Activated naive CD8-positive, alpha-beta T cell treated with anti-CD3 and anti-CD28 coated beads, Interleukin-2, amount 10 ng/mL, durations not matched to agents 7 days and 5 days (primary cell): ENCODE measurements around the gene LAMA3. TPM values are rescaled to one million over a fixed set of nuclear protein-coding genes. Genes with fewer than 3 reads are reported as not detected.
A peak's percentile ranks its signal among the peaks of the same experiment; 100 is the strongest.

ENCODE experiments used
- ATAC-seq: fragments of 150-1000 bp; cut with Tn5 transposase; one replicate; pipeline ENCODE4 v1.10.0; 2021; ENCODE audit warnings: low read depth, moderate library complexity
- POLR2A ChIA-PET: fragments of 350-600 bp; sonication (Branson Sonifier 250); formaldehyde crosslinking; loops from one replicate; lab custom pipeline; 2021; ENCODE audit warnings: antibody characterized with exemption; lab: Charles Lee
- DNase-seq: peaks from one replicate; pipeline ENCODE4 v3.0.0; 2021
- H3K27ac Mint-ChIP-seq: one replicate; pipeline ENCODE4 v1.8.0; 2022; ENCODE audit warnings: mild to moderate bottlenecking, mixed read lengths
- H3K27me3 Mint-ChIP-seq: one replicate; pipeline ENCODE4 v1.8.0; 2022; ENCODE audit warnings: mild to moderate bottlenecking, moderate library complexity, mixed read lengths
- H3K36me3 Mint-ChIP-seq: one replicate; pipeline ENCODE4 v1.8.0; 2021; ENCODE audit warnings: mild to moderate bottlenecking, mixed read lengths
- H3K4me1 Mint-ChIP-seq: one replicate; pipeline ENCODE4 v1.8.0; 2021; ENCODE audit warnings: mixed read lengths
- H3K4me3 Mint-ChIP-seq: one replicate; pipeline ENCODE4 v1.8.0; 2022; ENCODE audit warnings: mild to moderate bottlenecking, moderate library complexity, mixed read lengths
- H3K9me3 Mint-ChIP-seq: one replicate; pipeline ENCODE4 v1.8.0; 2021; ENCODE audit warnings: mixed read lengths
- total RNA-seq, 2 experiments: library from RNA; stranded (reverse); gene quantifications; one replicate each; pipeline ENCODE4 v1.2.3, GENCODE V29; 2021

LAMA3 gene
- total RNA-seq, 2 experiments from 2014 or later = 0.14 to 0.19 TPM

- no peaks in the 10 kb centered on the region for H3K4me1 Mint-ChIP-seq
- ATAC-seq (no peak), DNase-seq (no peak)
- peaks cover 51% of the 10 kb centered on the region for H3K27me3 Mint-ChIP-seq
- POLR2A ChIA-PET = no interaction called here
- H3K27ac Mint-ChIP-seq = no peak overlapping the region
- no peaks in the 10 kb centered on the region for H3K36me3 Mint-ChIP-seq
- H3K4me3 Mint-ChIP-seq = no peak overlapping the region
- peaks cover 2% of the 10 kb centered on the region for H3K9me3 Mint-ChIP-seq
Observed at GRCh38 chr18:23683155-23683554, 6.1 kb upstream of the LAMA3 start.

- POLR2A ChIA-PET = no interaction called here
- Mint-ChIP-seq H3K4me3 (no peak overlapping the region), H3K27me3 (peaks cover 53% of the 10 kb centered on the region), H3K27ac (no peak overlapping the region), H3K36me3 (no peaks in the 10 kb centered on the region), H3K4me1 (peaks cover 2% of the 10 kb centered on the region), H3K9me3 (peaks cover 2% of the 10 kb centered on the region)
- no peak for DNase-seq
- ATAC-seq = no peak
Observed at GRCh38 chr18:23683671-23684070, 5.6 kb upstream of the LAMA3 start.

- ATAC-seq (no peak), DNase-seq (no peak)
- peaks cover 5% of the 10 kb centered on the region for H3K4me1 Mint-ChIP-seq
- POLR2A ChIA-PET = no interaction called here
- peaks cover 53% of the 10 kb centered on the region for H3K27me3 Mint-ChIP-seq
- no peaks in the 10 kb centered on the region for H3K36me3 Mint-ChIP-seq
- no peak overlapping the region for H3K4me3 Mint-ChIP-seq
- H3K27ac Mint-ChIP-seq = no peak overlapping the region
- peaks cover 2% of the 10 kb centered on the region for H3K9me3 Mint-ChIP-seq
Observed at GRCh38 chr18:23684515-23685197, 4.6 kb upstream of the LAMA3 start.

GRCh38 chr18:23688528-23688927 lies 725 bp upstream of the LAMA3 start:
- ATAC-seq (no peak), DNase-seq (no peak)
- POLR2A ChIA-PET = interaction anchor here (0.7 kb wide), 1 partner anchor 135 kb away, joined by 3 read pairs; no protein-coding TSS in a partner anchor
- H3K9me3 Mint-ChIP-seq = peaks cover 2% of the 10 kb centered on the region
- peak overlapping the region; percentile 56 for H3K4me3 Mint-ChIP-seq
- no peaks in the 10 kb centered on the region for H3K36me3 Mint-ChIP-seq
- H3K27ac Mint-ChIP-seq = no peak overlapping the region
- H3K27me3 Mint-ChIP-seq = peaks cover 63% of the 10 kb centered on the region
- H3K4me1 Mint-ChIP-seq = peaks cover 8% of the 10 kb centered on the region

- POLR2A ChIA-PET = no interaction called here
- Mint-ChIP-seq H3K27ac (no peak overlapping the region), H3K27me3 (peaks cover 65% of the 10 kb centered on the region), H3K36me3 (no peaks in the 10 kb centered on the region), H3K9me3 (no peaks in the 10 kb centered on the region), H3K4me1 (peaks cover 10% of the 10 kb centered on the region), H3K4me3 (peak overlapping the region; percentile 30)
- DNase-seq = peak; percentile 61
- ATAC-seq = peak; percentile 64
Observed at GRCh38 chr18:23689616-23690504, 607 bp downstream of the LAMA3 start.

- H3K36me3 Mint-ChIP-seq = no peaks in the 10 kb centered on the region
- H3K27me3 Mint-ChIP-seq = peaks cover 70% of the 10 kb centered on the region
- H3K9me3 Mint-ChIP-seq = no peaks in the 10 kb centered on the region
- ATAC-seq (no peak), DNase-seq (peak; percentile 29)
- peak overlapping the region; percentile 30 for H3K4me3 Mint-ChIP-seq
- H3K4me1 Mint-ChIP-seq = peaks cover 10% of the 10 kb centered on the region
- POLR2A ChIA-PET = no interaction called here
- H3K27ac Mint-ChIP-seq = no peak overlapping the region
Observed at GRCh38 chr18:23690505-23691068, 1.3 kb downstream of the LAMA3 start.

- ATAC-seq (no peak), DNase-seq (no peak)
- Mint-ChIP-seq H3K27ac (no peak overlapping the region), H3K9me3 (no peaks in the 10 kb centered on the region), H3K27me3 (peaks cover 47% of the 10 kb centered on the region), H3K4me3 (no peak overlapping the region), H3K36me3 (no peaks in the 10 kb centered on the region), H3K4me1 (peaks cover 8% of the 10 kb centered on the region)
- POLR2A ChIA-PET = no interaction called here
Observed at GRCh38 chr18:23693846-23694245, 4.6 kb downstream of the LAMA3 start.

- no peak for DNase-seq
- peaks cover 42% of the 10 kb centered on the region for H3K27me3 Mint-ChIP-seq
- peaks cover 10% of the 10 kb centered on the region for H3K4me1 Mint-ChIP-seq
- H3K9me3 Mint-ChIP-seq = no peaks in the 10 kb centered on the region
- POLR2A ChIA-PET = interaction anchor here (0.9 kb wide), 1 partner anchor 23 kb away, joined by 3 read pairs; no protein-coding TSS in a partner anchor
- no peaks in the 10 kb centered on the region for H3K36me3 Mint-ChIP-seq
- no peak overlapping the region for H3K27ac Mint-ChIP-seq
- no peak for ATAC-seq
- H3K4me3 Mint-ChIP-seq = no peak overlapping the region
Observed at GRCh38 chr18:23694637-23695430, 5.6 kb downstream of the LAMA3 start.

GRCh38 chr18:23701017-23701416 lies 11.8 kb downstream of the LAMA3 start:
- H3K36me3 Mint-ChIP-seq = no peaks in the 10 kb centered on the region
- peaks cover 6% of the 10 kb centered on the region for H3K4me1 Mint-ChIP-seq

GRCh38 chr18:23701544-23702064 lies 12.4 kb downstream of the LAMA3 start:
- Mint-ChIP-seq H3K4me3 (no peak overlapping the region), H3K27me3 (peaks cover 45% of the 10 kb centered on the region), H3K36me3 (no peaks in the 10 kb centered on the region), H3K9me3 (no peaks in the 10 kb centered on the region), H3K27ac (no peak overlapping the region), H3K4me1 (peaks cover 6% of the 10 kb centered on the region)
- DNase-seq (no peak), ATAC-seq (no peak)
- POLR2A ChIA-PET = no interaction called here

More at GRCh38 chr18:23701017-23701416, 11.8 kb downstream of the LAMA3 start:
- DNase-seq = no peak
- Mint-ChIP-seq H3K4me3 (no peak overlapping the region), H3K27ac (no peak overlapping the region), H3K27me3 (peaks cover 43% of the 10 kb centered on the region), H3K9me3 (no peaks in the 10 kb centered on the region)
- ATAC-seq = no peak
- POLR2A ChIA-PET = no interaction called here

GRCh38 chr18:23702606-23703005 lies 13.4 kb downstream of the LAMA3 start:
- no peak for ATAC-seq
- POLR2A ChIA-PET = no interaction called here
- H3K4me3 Mint-ChIP-seq = no peak overlapping the region
- no peak for DNase-seq
- H3K27me3 Mint-ChIP-seq = peaks cover 51% of the 10 kb centered on the region
- no peak overlapping the region for H3K27ac Mint-ChIP-seq
- H3K36me3 Mint-ChIP-seq = peaks cover 4% of the 10 kb centered on the region
- H3K9me3 Mint-ChIP-seq = peaks cover 4% of the 10 kb centered on the region
- H3K4me1 Mint-ChIP-seq = peaks cover 6% of the 10 kb centered on the region

GRCh38 chr18:23703057-23703986 lies 14.1 kb downstream of the LAMA3 start:
- no peak overlapping the region for H3K27ac Mint-ChIP-seq
- H3K4me3 Mint-ChIP-seq = no peak overlapping the region
- ATAC-seq (peak; percentile 75), DNase-seq (no peak)
- POLR2A ChIA-PET = no interaction called here
- H3K36me3 Mint-ChIP-seq = peaks cover 8% of the 10 kb centered on the region
- H3K27me3 Mint-ChIP-seq = peaks cover 56% of the 10 kb centered on the region
- H3K4me1 Mint-ChIP-seq = peaks cover 6% of the 10 kb centered on the region
- H3K9me3 Mint-ChIP-seq = peaks cover 8% of the 10 kb centered on the region
